ENCODE results near the gene DHX16.
"Not testable (repeated sequence)": the region's sequence is repeated elsewhere in the genome, so short reads cannot be mapped to it uniquely, and the experiment has no call there.

The DHX16 gene

DNA sequence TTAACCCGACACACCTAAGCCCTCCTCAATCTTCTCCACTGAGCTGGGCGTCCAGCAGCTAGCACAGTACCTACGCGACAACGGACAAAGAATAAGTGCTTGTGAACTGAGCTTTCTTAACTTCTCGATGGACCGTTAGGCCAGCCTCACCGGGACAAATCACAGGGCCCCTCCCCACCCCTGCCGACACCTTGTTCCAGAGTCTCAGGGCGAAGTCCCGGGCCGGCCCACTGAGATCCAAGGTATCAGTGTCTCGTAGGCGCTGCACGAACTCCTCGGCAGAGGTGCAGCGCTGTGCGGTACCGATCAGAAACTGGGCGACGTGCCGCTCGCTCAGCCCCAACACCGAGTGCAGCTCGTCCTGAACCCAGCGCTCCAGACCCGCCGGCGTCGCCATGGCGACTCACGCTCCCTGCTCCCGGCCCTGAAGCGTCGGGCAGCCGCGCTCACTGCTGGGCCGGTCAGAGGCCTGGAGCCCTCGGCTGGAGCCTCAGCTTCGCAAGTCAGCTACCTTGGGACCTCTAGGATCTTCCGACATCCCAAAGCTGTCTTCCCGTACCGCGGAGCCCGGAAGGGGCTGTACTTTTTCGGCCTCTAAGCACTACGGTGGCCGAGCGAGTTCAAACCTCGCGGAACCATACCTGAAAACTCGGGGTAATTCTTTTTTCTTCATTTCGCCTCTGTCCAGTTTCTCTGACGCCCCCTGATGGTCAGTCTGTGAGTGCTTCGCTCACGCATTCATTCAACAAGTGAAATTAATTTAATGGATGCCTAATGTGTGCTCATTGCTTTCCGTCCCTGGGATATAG lies at the start of gene DHX16:
Gene DHX16, minus strand, starts transcription at position 562 of the 809 bp plus-strand sequence. Its CDS starts 165 bp downstream, at position 397.
- DNase-seq, result peak; percentile 95

DNA sequence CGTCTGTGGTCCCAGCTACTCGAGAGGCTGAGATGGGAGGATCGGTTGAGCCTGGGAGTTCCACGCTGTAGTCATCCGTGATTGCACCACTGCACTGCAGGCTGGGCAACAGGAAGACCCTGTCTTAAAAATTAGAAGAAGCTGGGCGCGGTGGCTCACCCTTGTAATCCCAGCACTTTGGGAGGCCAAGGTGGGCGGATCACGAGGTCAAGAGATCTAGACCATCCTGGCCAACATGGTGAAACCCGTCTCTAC lies 49.1 kb upstream of the DHX16 start:
- DNase-seq, result peak; percentile 30

DNA sequence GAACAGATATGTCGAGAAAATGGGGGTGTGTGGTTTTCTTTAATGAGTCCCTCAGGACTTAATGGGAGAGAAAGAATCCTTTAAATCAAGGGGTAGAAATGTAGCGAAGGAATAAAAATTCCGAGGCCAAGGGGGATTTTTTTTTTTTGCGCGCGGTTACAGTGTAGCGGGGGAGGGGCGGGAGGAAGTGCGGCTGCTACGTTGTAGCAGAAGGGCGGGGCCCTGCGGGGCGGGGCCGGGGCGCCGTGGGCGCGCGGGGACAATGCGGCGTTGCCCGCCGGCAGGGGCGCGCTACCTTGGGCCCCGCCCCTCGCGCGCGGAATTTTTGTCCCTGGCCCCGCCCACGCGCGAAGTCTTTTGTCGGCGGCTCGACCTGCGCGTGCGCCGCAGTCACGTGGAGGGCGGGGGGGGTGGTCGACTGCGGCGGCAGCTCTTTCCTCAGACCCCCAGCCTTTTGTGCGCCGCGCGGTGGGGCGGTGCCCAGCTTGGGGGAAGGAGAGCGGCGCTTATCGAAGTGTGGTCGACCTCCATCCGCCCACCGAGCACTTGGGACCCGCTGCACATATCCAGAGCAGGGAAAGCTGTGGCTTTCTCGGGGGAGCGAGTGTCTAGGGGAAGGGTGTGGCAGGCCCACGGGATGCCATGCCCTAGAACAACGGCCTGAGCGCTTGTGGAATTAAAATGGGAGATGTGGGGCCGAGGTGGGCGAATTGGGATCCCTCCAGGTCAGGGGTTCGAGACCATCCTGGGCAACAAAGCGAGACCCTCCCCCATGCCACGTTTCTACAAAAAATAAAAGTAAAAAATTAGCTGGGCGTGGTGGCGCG lies 48.6 kb upstream of the DHX16 start:
- peak; percentile 78 for DNase-seq

DNA sequence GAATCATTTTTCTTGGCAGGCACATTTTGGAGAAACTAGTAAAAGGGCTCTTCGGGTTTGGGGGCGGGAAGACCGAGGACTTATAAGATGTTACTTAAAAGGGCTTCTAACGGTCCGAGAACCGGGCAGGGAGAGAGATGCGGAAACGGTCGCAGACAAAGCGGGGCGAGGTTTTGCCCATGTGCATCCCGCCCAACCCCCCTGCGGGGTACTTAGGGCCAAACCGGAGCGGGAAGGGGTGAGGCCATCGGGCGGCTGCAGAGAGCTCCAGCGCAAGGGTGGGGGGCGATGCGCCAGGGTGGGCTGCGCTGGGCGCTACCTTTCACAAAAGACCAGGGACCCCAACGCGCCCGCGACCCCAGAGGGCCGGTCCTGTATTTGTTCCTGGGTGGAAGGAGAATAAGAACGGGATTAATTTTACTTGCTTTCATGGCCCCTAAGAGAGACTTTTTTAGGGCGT lies 48.0 kb upstream of the DHX16 start:
- peak; percentile 58 for DNase-seq

DNA sequence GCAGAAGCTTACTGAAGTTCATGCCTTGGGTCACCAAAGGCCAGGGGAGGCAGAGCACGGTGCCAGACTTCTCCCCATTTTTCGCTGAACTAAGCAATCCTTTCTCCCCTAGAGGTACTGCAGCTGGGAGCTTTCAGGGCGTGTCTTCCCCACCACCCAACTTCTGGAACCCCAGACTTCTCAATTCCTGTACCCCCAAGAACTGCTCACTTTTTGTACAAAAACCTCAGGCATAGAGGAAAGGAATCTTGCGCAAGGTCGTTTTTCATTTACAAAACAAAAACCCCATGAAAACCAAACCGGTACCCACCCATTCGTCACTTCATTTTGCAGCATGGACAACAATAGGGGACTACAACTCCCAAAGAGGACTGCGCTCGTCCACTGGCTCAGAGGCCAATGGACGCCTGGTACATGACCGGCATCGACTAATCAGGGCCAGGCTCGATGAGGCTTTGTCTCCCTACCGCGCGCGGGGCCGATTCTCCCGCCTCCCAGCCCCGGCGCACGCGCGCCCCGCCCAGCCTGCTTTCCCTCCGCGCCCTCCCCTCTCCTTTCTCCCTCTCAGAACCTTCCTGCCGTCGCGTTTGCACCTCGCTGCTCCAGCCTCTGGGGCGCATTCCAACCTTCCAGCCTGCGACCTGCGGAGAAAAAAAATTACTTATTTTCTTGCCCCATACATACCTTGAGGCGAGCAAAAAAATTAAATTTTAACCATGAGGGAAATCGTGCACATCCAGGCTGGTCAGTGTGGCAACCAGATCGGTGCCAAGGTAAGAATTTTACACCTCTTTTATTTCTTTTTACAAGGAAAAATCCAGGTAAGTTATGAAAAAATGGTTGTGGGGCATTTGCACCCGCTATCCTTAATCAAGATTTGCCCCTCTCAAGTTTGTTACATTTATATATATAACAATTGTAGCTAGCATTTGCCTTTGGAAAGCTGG lies 47.3 kb upstream of the DHX16 start, which contains the start of gene TUBB:
Gene TUBB, plus strand, starts transcription at position 562 of the 947 bp plus-strand sequence. Its CDS starts 155 bp downstream, at position 717.
- DNase-seq, result peak; percentile 99

DNA sequence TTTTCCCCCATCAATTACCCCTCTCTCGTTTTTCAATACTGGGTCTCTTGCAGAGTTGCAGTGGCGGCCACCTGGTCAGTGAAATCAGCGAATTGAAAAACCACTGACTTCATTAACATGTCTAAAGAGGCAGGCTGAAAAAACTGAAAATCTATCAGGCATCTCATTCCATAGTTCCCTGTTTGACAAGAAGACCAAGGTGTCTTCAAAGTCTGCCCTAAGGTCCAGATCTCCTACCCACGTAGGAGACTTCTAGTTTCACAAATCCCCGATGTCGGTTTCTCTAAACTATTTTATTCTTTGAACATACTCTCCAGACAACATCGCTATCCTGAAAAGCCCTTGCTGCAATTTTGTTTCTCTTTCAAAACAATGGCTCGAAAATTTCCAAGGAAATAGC lies 46.5 kb upstream of the DHX16 start:
- no peak for DNase-seq

DNA sequence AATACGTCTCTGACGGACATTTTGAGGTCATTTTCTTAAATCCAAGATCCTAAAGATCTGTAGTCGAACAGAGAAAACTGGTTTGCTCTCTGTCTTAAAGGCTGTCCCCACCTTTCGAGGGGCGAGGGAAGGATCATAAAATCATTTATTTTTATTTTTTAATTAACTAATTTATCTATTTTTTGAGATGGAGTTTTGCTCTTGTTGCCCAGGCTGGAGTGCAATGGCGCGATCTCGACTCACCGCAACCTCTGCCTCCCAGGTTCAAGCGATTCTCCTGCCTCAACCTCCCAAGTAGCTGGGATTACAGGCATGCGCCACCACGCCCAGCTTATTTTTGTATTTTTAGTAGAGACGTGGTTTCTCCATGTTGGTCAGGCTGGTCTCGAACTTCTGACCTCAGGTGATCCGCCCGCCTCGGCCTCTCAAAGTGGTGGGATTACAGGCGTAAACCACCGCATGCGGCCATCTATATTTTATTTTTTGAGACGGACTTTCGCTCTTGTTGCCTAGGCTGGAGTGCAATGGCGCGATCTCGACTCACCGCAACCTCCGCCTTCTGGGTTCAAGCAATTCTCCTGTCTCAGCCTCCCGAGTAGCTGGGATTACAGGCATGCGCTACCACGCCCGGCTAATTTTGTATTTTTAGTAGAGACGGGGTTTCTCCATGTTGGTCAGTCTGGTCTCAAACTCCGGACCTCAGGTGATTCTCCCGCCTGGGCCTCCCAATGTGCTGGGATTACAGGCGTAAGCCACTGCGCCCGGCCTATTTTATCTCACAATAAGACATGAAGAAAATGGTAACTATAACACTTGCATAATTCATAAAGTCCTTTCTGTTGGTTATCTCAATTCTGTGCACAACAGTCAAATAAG lies 45.3 kb upstream of the DHX16 start:
- DNase-seq, result not testable (repeated sequence)

DNA sequence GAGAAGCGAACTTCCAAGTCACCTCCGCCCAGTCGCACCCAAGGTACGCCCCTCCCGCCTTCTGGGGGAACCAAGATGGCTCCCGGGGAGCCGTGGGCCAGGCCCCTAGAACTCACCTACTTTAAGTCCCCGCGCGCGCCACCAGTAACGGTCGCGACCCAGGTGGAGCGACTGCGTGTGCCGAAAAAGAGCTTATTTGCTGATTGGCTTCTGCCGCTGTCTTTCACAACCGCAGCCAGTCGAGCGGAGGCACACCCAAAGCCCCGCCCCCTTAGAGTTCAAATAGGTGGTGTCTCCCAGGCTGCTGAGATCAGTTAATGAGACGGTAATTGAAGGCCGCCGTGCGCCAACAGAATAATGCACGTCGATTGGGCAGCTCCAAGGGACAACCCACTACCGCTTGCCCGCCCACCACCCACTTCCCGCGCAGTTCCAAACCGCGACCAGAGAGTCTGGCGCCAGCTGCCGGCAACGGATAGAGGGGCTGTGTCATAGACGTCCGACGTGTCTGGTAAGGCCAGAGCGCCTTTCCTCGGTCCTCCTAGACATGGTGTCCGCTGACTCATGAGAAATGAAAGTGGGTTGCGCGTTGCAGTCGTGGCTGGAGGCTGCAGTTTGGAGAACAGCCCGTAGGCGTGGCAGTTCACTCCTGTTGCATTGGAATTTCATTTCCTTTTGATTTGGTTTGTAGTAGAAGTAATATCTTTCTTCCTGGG lies 44.5 kb upstream of the DHX16 start, which contains the start of gene MDC1:
Gene MDC1, minus strand, starts transcription at position 153 of the 716 bp plus-strand sequence. CDS start 2,106 bp downstream, outside the sequence.
- peak; percentile 100 for DNase-seq

DNA sequence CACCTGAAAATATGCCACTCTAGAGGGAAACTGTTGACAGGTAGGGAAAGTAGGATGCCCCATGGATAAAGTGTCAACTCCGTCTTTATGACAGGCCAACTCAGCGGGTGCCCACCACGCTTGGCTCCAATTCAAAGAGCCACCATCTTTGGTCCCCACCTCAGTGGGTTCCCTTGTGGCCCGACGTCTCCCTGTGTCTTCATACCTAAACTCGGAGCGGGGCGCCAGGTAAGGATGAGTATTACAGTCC lies 44.0 kb upstream of the DHX16 start:
- DNase-seq, result no peak

DNA sequence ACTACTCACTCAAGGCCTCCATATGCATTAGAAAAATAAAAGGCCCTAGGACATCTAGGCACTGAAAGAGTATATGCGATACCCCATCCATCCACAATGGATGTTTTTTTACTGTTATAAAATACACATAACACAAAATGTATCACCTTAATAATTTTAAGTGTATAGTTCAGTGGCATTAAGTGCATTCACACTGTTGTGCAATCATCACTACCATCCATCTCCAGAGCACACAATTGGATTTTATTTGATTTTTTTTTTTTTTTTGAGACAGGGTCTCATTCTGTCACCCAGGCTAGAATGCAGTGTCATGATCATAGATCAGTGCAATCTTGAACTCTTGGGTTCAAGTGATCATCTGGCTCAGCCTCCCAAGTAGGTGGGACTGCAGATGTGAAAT lies 41.5 kb upstream of the DHX16 start:
- DNase-seq, result no peak

DNA sequence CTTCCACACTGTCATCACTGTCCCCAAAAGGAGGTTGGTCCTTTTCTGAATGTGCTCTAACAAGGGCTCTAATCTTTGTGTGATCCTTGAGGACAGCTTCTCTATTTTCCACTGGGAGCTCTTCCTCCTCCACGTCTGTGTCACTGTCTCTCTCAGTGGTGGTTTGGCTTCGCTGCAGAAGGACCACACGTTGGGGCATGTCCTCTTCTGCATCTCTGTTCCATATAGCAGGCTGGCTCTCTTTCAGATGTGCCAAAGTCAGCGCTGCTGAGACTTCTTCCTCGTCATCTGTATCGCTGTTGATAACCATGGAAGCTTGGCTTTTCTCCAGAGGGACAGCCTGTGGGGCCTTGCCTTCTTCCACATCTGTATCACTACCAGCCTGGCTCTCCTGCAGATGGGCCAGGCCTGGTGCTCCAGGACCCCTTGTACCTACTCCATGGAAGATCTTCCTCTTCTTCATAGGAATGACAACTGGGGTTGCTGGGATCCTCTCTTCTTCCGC lies 39.7 kb upstream of the DHX16 start:
- DNase-seq, result no peak

DNA sequence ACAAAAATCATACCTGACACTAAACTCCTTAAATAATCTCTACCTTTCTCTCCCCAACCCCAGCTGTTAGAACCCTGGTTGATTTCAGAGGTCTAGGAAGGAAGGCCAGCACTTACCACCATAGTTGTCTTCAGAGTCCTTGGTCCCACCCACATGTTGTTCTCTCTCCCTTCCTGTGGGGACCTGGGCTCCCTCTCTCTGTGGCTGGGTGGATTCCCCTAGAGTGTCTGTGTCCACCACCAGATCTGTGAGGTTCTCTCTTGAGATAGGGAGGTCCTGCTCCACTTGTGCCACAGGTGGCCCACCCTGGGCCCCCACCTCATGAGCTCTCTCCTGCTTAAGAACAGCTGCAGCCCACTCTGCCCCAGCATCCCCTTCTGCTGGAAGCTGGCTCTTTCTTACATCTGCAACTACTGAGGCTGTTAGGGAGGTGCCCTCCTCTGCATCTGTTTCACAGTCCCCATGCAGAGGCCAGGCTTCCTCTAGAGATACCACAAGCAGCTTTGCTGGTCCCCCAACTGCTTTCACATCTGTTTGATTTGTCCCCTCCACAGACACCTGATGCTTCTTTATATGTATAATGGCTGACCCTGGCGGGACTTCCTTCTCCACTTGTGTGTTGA lies 39.1 kb upstream of the DHX16 start:
- no peak for DNase-seq

DNA sequence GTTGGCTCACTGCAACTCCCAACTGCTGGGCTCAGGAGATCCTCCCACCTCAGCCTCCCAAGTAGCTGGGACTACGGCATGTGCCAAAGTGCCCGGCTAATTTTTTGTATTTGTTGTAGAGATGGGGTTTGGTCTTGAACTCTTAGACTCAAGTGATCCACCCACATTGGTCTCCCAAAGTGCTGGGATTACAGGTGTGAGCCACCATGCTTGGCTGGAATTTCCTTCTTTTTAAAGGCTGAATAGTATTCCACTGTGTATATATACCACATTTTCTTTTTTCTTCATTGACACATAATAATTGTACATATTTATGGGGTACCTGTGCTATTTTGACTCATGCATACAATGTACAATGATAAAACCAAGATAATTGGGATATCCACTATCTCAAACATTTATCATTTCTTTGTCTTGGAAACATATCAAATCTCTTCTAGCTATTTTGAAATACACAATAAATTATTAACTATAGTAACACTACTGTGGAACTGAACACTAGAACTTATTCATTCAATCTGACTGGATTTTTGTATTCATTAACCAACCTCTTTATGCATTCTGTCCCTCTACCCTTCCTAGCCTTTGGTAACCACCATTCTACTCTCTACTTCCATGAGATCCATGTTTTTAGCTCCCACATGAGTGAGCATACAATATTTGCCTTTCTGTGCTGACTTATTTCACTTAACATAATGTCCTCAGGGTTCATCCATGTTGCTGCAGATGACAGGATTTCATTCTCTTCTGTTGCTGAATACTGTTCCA lies 36.5 kb upstream of the DHX16 start:
- DNase-seq, result no peak

DNA sequence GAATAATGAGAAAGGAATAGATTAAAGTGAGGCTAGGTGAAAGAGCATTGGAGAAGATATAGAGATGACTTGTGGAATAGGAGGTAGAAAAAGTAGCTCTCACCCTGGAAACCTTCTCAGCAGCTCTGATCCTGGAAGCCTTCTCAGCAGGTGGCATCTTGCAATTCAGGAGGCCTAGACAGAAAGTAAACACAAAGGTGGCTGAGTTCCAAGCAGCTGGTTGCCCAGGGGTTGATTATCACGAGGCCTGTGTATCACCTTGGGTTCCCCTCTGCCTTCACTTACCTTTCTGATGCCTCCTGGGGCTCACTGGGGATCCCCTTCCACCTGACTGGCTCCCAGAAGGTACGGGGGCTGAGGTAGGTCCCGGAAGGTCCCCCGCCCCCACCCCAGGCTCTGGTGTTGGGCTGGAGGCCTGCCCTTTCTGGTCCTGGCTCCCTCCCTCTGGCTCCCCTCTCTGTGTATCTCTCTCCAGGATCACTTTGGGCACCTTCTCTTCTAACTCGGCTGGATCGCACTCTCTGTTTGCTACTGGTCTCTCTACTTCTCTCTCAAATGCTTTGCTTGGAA lies 34.6 kb upstream of the DHX16 start:
- no peak for DNase-seq

DNA sequence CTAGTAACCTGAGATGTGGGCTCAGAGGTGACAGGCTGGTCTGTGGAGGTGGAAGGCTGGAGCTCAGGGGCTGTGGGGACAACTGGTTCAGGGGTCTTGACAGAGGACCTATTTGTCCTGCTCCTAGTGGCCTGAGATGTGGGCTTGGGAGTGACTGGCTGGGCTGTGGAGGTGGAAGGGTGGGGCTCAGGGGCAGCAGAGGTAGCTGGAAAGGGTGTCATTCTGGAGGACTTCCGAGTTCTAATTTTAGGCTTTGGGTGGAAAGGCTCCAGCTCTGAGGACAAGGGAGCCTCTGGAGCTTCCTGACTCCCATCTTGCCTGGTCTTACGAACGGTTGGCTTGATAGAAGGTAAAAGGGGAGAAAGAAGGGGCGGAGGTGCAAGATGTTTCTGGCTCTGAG lies 32.8 kb upstream of the DHX16 start:
- no peak for DNase-seq

DNA sequence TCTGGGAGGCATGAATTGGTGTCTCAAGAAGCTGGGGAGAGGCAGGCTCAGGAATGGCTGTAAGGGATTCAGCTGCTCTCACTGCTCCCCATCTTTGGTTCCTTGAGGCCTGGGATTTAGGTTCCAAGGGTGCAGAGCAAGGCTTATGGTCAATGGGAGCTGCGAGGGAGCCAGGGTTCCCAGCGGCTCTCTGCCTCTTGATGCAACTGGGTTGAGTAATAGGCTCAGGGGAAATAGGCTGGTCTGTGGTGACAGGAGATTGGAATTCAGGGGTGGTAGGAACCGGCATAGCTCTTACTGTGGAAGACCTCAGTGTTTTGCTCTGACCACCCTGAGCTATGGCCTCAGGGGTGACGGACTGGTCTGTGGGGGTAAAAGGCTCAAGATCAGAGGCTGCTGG lies 31.0 kb upstream of the DHX16 start:
- DNase-seq, result peak; percentile 12

DNA sequence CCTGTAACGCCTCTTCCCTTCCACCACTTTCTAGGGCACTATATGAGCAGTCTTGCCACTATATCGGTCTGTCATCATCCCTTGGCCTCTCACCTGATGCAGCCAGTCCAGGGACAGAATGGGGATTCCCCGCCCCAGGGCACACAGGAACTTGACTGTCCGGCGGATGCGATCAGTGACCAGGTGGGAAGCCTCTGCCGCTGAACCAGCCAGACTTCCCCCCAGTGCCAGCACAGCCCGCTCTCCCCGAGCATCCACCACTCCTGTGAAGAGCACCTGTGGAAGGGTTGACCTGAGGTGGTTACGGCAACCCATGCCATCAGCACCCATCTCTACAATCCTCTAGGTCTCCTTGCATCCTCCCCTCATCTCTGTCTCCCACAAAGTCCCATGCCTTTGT lies 30.2 kb upstream of the DHX16 start:
- DNase-seq, result no peak

DNA sequence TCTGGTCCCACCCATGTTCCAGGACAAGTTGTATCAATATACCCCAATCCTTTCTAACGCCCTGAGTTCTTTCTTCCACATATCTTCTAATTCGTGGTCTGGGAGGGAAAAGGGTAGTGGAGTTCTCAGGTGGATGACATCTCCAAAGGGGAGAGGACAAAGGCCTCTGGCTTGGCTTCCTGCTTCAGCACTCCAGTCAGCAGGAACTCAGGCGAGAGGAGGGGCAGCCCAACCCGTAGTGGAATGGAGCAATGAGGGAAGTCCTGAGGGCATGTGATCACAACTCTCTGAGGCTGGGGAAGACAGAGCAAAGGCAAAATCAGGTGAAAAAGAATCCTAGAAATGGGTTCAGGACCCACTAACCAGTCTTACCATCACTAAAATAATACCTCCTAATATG lies 27.5 kb upstream of the DHX16 start:
- DNase-seq, result no peak

DNA sequence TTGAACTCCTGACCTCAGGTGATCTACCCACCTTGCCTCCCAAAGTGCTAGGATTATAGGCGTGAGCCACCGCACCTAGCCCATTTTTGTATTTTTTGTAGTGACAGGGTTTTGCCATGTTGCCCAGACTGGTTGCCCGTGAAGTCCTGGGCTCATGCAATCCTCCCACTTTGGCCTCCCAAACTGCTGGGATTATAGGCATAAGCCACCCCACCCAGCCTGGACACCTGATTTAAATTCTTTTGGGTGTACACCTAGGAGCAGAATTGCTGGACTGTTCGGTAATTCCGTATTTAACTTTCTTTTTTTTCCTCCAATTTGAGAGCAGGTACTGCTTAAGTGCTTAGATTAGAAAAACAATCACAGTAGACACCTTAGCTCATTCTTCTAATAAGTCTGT lies 23.6 kb upstream of the DHX16 start:
- no peak for DNase-seq
